ENCODE data around the gene CFAP68. TPM values are rescaled to one million over a fixed set of nuclear protein-coding genes. Genes with fewer than 3 reads are reported as not detected.
A peak's percentile ranks its signal among the peaks of the same experiment; 100 is the strongest.

Gene CFAP68
- total RNA-seq, 1 donor from 2014 or later = 16.3 TPM

GRCh38 chr11:111870113-111870512 is 9.2 kb upstream of the CFAP68 start:
- H3K4me1 ChIP-seq = peaks cover 8% of the 10 kb centered on the region
- peak overlapping the region; percentile 97 for H3K4me3 ChIP-seq
- ATAC-seq = no peak
- no peak for DNase-seq
- no peak overlapping the region for H3K27ac ChIP-seq
- no peaks in the 10 kb centered on the region for H3K27me3 ChIP-seq (ENCODE audit: low read depth)
- intact Hi-C loops (cut with DNase I) = no loop called here
- TF ChIP-seq, protein P1, sequence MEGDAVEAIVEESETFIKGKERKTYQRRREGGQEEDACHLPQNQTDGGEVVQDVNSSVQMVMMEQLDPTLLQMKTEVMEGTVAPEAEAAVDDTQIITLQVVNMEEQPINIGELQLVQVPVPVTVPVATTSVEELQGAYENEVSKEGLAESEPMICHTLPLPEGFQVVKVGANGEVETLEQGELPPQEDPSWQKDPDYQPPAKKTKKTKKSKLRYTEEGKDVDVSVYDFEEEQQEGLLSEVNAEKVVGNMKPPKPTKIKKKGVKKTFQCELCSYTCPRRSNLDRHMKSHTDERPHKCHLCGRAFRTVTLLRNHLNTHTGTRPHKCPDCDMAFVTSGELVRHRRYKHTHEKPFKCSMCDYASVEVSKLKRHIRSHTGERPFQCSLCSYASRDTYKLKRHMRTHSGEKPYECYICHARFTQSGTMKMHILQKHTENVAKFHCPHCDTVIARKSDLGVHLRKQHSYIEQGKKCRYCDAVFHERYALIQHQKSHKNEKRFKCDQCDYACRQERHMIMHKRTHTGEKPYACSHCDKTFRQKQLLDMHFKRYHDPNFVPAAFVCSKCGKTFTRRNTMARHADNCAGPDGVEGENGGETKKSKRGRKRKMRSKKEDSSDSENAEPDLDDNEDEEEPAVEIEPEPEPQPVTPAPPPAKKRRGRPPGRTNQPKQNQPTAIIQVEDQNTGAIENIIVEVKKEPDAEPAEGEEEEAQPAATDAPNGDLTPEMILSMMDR (IDR thresholded peaks at IDR 0.05) = no peak
- peaks cover 41% of the 10 kb centered on the region for H3K36me3 ChIP-seq
- no peaks in the 10 kb centered on the region for H3K9me3 ChIP-seq

GRCh38 chr11:111870522-111870885 is 8.8 kb upstream of the CFAP68 start:
- H3K36me3 ChIP-seq = peaks cover 41% of the 10 kb centered on the region
- H3K27me3 ChIP-seq (ENCODE audit: low read depth) = no peaks in the 10 kb centered on the region
- H3K4me1 ChIP-seq = peaks cover 8% of the 10 kb centered on the region
- no peak for DNase-seq
- H3K9me3 ChIP-seq = no peaks in the 10 kb centered on the region
- ATAC-seq = no peak
- intact Hi-C loops (cut with DNase I) = no loop called here
- TF ChIP-seq, protein P1 (IDR thresholded peaks at IDR 0.05) = no peak
- peak overlapping the region; percentile 92 for H3K27ac ChIP-seq
- H3K4me3 ChIP-seq = peak overlapping the region; percentile 97

- H3K27me3 ChIP-seq (ENCODE audit: low read depth) = no peaks in the 10 kb centered on the region
- intact Hi-C loops (cut with DNase I) = no loop called here
These were observed 8.3 kb upstream of the CFAP68 start, which contains the start of gene ALG9 for GRCh38 chr11:111870886-111871692. Gene ALG9 (minus strand): TSS chr11:111871581. CDS start chr11:111871482, 99 bp downstream.

DNA sequence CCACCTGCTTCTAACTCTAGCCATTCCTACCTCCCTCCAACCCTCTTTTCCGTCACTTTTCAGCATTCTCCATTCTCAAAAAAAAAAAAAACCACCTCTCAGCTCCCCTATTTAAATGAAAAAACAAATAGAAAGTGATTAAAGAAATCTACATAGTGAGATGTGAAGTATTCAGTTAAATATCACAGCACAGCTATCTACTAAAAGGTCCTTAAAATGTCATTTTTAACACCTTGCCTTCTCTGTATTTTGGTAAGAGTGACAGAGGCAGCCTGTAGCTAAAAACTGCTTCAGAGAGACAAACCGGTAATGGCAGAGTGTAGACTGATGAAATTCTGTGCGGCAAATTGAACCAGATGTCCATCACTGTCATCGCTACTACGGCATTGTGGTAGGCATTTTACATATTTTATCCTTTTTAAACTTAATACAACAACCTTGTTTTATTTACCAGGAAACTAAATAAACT is 7.6 kb upstream of the CFAP68 start:
- no peak for DNase-seq
- Histone ChIP-seq H3K4me1 (peaks cover 8% of the 10 kb centered on the region), H3K36me3 (peaks cover 34% of the 10 kb centered on the region), H3K27ac (peak overlapping the region; percentile 92), H3K9me3 (no peaks in the 10 kb centered on the region), H3K4me3 (peak overlapping the region; percentile 97), H3K27me3 (ENCODE audit: low read depth) (no peaks in the 10 kb centered on the region)
- TF ChIP-seq, protein P1 (IDR thresholded peaks at IDR 0.05) = no peak
- intact Hi-C loops (cut with DNase I) = no loop called here
- ATAC-seq = no peak

More at GRCh38 chr11:111870886-111871692, 8.3 kb upstream of the CFAP68 start, which contains the start of gene ALG9:
- peak; percentile 93 to 97 for ATAC-seq
- TF ChIP-seq, protein P1 (IDR thresholded peaks at IDR 0.05) = no peak
- peak within 1 kb of the TSS; percentile 92 for H3K27ac ChIP-seq
- peak within 1 kb of the TSS; percentile 97 for H3K4me3 ChIP-seq
- H3K36me3 ChIP-seq = peaks cover 41% of the 10 kb centered on the region
- DNase-seq = peak; percentile 84
- peaks cover 8% of the 10 kb centered on the region for H3K4me1 ChIP-seq
- no peaks in the 10 kb centered on the region for H3K9me3 ChIP-seq

DNA sequence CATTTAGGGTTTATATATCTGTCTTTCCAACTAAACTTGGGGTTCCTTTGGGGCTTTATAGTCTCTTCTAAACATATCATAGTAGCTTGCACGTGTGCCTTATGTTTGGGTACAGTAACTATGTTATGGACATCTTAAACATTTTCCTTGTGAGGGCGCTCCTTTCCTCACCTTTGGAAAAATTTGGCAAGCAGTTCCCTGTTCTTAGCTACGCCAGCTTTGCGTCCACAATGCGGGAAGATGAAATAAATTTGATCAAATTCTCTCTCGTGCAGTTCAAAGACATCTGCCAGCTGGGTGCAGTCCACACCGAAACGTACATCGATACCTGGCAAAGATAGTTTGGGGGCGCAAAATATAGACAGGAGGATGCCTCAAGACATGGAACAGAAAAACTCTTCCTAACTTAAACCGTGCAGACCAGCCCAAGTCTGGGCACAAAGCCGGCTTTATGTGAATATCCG is 924 bp upstream of the CFAP68 start:
- ATAC-seq (no peak), DNase-seq (no peak)
- Histone ChIP-seq H3K4me3 (peak overlapping the region; percentile 78), H3K9me3 (no peaks in the 10 kb centered on the region), H3K4me1 (peaks cover 17% of the 10 kb centered on the region), H3K27me3 (ENCODE audit: low read depth) (no peaks in the 10 kb centered on the region), H3K27ac (peak overlapping the region; percentile 93), H3K36me3 (peaks cover 9% of the 10 kb centered on the region)
- intact Hi-C loops (cut with DNase I) = no loop called here
- TF ChIP-seq, protein P1 (IDR thresholded peaks at IDR 0.05) = no peak
